Effector memory CD4-positive, alpha-beta T cell (primary cell): ENCODE results near the gene SEMA3D.

ENCODE experiments used
- DNase-seq, 3 donors: peaks; one replicate each; pipeline ENCODE4 v3.0.0-alpha.2; 2020
- H3K27ac ChIP-seq: 2 replicates; pipeline ENCODE4 v1.7.0; 2013; ENCODE audit warnings: mild to moderate bottlenecking, low read length, moderate library complexity; ENCODE audit not compliant: insufficient read depth, poor library complexity, severe bottlenecking
- H3K27me3 ChIP-seq: replicated peaks from 2 replicates; pipeline ENCODE4 v1.7.0; 2013; ENCODE audit warnings: mild to moderate bottlenecking, low read length; ENCODE audit not compliant: insufficient read depth, control insufficient read depth, poor library complexity, severe bottlenecking
- H3K36me3 ChIP-seq: 2 replicates; pipeline ENCODE4 v1.7.0; 2013; ENCODE audit warnings: mild to moderate bottlenecking, low read length, moderate library complexity; ENCODE audit not compliant: control insufficient read depth, insufficient read depth
- H3K4me1 ChIP-seq: 2 replicates; pipeline ENCODE4 v1.7.0; 2013; ENCODE audit warnings: low read length, mild to moderate bottlenecking; ENCODE audit not compliant: control insufficient read depth, insufficient read depth, poor library complexity, severe bottlenecking
- H3K4me3 ChIP-seq: 2 replicates; pipeline ENCODE4 v1.7.0; 2013; ENCODE audit warnings: low read length, low read depth, mild to moderate bottlenecking; ENCODE audit not compliant: insufficient read depth, poor library complexity, severe bottlenecking
- H3K9me3 ChIP-seq: 2 replicates; pipeline ENCODE4 v1.7.0; 2013; ENCODE audit warnings: mild to moderate bottlenecking, low read length, moderate library complexity; ENCODE audit not compliant: control insufficient read depth

SEMA3D gene

DNA sequence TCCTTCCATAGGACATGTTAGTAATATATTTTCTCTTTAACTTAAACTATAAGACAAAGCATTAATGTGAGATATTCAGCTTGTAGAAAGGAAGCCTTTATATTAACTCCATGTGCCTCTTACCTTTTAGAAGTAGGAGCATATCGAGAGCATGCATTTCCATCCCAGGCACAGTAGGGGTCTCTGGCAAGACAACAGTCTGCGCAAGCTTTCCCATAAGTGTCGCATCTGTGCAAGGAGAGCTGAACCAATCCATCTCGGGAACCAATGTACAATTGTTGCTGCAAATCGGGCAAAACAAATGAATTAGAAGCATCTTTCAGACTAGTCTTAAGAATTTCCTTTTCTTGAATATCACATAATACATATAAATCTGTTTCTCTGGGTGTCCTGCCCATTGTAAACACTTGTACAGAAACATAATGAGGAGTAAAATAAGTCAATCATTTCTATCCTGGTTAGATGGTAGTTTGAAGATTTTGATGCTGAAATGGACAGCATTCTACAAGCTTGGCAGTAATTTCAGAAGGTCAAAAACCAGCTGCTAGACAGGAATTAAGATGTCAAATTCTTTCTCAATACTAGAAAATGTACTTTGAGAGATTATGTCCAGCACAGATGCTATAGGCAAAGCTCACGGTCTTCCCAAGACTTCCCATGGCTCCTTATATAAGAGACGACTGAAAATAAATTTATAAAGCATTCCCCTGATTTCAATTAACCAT lies 171.8 kb downstream of the SEMA3D start:
- Histone ChIP-seq H3K27me3 (no peaks in the 10 kb centered on the region), H3K27ac (no peak overlapping the region), H3K4me1 (no peaks in the 10 kb centered on the region), H3K4me3 (no peak overlapping the region), H3K36me3 (no peaks in the 10 kb centered on the region), H3K9me3 (no peaks in the 10 kb centered on the region)
- no peak for DNase-seq

DNA sequence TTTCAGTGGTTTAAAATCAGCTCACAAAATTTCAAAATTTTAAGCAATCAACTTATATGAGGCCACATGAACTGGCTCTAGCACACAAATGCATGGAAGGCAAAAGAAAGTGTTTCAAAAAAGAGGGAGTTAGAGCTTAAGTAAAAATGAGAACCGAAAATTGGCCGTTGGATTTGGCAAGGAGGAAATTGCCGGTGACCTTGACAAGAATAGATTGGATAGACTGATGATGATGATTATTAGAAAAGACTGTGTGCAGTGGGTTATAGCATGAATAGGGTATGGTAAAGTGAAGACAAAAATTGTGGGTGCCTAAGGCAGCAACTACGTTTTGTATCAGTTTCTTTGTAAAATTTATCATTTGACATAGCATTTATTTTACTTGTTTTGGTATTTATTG lies 175.7 kb downstream of the SEMA3D start:
- DNase-seq: no peak
- Histone ChIP-seq H3K27ac (no peak overlapping the region), H3K27me3 (no peaks in the 10 kb centered on the region), H3K9me3 (no peaks in the 10 kb centered on the region), H3K4me3 (no peak overlapping the region), H3K36me3 (no peaks in the 10 kb centered on the region), H3K4me1 (no peaks in the 10 kb centered on the region)

DNA sequence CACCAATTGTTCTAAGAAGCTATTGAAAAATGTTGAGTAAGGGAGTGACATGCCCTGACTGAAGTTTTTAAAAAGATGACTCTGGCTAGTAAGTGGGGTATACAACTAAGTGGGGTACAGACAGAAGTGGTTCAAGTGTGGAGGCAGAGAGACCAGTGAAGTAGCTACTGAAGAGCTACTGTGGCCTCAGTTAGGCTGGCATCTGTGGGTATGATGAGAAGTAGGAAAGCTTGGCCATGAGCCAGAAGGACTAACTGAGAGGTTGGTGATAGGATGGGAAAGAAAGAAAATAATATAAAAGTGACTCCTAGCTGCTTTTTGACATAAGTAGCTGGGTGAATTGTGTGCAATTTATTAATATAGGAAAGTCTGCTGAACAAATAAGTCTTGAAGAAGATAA lies 176.6 kb downstream of the SEMA3D start:
- H3K9me3 ChIP-seq: no peaks in the 10 kb centered on the region
- no peaks in the 10 kb centered on the region for H3K27me3 ChIP-seq
- DNase-seq: no peak
- H3K36me3 ChIP-seq: no peaks in the 10 kb centered on the region
- H3K4me1 ChIP-seq: no peaks in the 10 kb centered on the region
- no peak overlapping the region for H3K27ac ChIP-seq
- H3K4me3 ChIP-seq: no peak overlapping the region

DNA sequence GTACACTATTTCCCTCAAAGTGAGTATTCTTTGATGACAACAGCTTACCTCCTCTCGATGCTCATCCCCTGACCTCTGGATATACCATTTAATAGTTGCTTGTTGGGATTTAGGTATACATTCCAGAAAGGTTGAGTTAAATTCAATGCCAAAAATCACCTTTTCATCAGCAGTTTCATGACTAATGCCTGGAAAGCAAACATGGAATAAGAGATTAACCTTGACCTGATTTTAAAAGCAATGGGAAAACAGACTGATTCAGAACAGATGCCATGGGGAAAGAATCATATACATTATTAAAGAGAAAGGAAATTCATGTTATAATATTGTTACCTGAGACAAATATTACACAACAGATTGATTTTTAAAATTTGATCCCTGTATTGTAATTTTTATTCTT lies 180.1 kb downstream of the SEMA3D start:
- Histone ChIP-seq H3K27me3 (no peaks in the 10 kb centered on the region), H3K4me3 (no peak overlapping the region), H3K27ac (no peak overlapping the region), H3K9me3 (no peaks in the 10 kb centered on the region), H3K36me3 (no peaks in the 10 kb centered on the region), H3K4me1 (no peaks in the 10 kb centered on the region)
- no peak for DNase-seq

DNA sequence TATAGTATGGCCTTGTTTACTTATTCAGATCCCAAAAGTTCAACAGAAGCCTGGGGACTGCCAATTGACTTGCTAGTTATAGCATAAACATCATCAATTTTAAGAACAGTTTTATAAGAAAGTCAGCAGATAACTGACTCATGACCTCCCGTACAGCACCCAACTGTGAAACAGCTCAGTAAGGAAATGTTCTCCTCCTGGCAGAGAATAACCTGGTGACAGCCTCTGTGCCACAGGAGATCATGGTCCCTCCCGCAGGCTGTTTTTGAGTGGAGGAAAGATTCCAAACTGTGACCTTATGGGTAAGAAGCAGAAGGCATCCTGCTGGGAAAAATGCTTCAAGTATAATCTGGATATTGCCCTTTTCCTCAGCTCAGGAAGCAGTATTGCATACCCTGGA lies 182.5 kb downstream of the SEMA3D start:
- Histone ChIP-seq H3K4me3 (no peak overlapping the region), H3K27me3 (no peaks in the 10 kb centered on the region), H3K27ac (no peak overlapping the region), H3K4me1 (no peaks in the 10 kb centered on the region), H3K9me3 (no peaks in the 10 kb centered on the region), H3K36me3 (no peaks in the 10 kb centered on the region)
- no peak for DNase-seq

DNA sequence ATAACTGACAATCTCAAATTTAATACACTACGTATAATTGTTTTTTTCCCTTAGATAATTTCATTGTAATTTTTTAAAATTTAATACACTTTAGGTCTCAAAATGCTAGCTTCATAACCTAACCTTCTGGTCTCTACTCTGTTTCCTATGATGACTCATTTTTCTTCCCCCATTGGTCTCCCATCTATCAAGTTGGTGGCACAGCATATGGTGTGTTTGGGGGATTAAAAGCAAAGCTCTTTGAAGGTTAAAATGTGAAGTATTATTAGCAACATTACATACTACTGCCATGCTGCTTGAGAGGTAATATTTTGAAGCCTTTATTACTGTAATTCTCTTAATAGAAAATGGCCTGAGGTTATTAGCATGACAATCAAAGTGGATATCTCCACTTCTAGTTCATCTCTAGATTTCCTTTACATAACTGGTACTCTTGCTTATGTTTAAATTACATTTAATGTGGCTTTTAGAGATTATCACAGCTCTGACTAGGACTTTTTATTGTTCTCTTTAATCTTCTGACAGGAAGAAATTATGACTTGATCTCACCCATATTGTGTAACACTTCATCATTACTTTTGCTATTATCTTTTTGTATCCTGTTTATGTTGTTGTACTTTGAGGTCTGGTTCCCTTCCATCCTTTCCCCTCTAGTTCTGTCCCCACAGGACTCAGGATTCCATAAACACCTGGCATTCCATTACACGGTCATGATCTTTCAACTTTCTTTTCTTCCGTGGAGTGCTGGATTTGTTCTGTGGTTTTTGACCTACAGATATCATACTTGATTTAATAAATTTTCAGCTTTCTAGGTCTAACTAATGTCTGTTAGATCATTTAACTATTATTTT lies 185.1 kb downstream of the SEMA3D start:
- Histone ChIP-seq H3K4me1 (no peaks in the 10 kb centered on the region), H3K36me3 (no peaks in the 10 kb centered on the region), H3K9me3 (no peaks in the 10 kb centered on the region), H3K27me3 (no peaks in the 10 kb centered on the region), H3K4me3 (no peak overlapping the region), H3K27ac (no peak overlapping the region)
- DNase-seq: no peak

DNA sequence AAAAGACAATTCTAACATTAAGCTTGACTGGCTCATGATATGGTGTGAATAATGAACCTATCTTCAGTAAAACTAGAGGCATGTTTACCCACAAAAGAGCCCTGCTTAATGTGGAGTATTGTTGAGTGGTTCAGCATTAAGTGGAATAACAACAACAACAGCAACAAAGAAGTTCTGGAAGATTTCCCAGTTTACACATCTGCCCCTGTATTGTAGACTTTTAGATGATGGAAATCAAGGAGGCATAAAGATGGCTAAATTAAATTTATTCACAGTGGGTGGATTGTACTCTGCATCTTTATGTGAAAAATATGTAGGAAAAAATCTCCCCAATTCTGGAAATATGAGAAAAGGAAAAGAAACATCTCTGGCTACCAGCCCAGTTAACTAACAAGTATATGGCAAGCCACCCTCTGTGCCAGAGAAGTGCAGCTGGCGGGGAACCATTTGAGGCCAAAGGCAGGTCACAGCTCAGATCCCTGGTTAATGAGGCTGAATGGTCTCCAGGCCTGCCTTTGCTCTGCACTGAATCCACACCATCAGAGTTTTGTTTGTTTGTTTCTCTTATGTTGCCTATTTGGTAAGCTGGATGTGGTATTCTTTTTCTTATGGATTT lies 186.0 kb downstream of the SEMA3D start:
- H3K36me3 ChIP-seq: no peaks in the 10 kb centered on the region

DNA sequence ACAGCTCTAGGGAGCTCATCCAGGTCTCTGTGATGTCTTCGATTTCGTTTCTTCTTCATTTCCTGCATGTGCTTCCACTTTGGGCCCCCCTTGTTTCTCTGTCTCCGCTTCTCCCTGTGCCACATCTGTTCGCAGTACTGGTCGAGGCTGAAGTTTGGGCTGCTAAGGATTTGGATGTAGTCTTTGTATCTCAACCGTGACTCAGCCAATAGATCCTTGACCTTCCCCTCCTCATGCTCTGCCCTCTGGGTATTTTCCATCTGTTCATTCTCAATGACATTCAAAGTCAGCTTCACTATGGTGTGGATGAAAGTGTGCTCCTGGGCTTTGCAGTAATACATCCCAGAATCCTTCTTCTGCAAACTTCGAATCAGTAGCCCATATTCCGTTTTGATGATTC lies 187.4 kb downstream of the SEMA3D start:
- Histone ChIP-seq H3K27ac (no peak overlapping the region), H3K36me3 (no peaks in the 10 kb centered on the region), H3K4me3 (no peak overlapping the region), H3K27me3 (no peaks in the 10 kb centered on the region), H3K4me1 (no peaks in the 10 kb centered on the region), H3K9me3 (no peaks in the 10 kb centered on the region)
- DNase-seq: no peak

More for the DNA sequence above, 186.0 kb downstream of the SEMA3D start:
- no peak for DNase-seq
- H3K27ac ChIP-seq: no peak overlapping the region
- no peaks in the 10 kb centered on the region for H3K4me1 ChIP-seq
- H3K9me3 ChIP-seq: no peaks in the 10 kb centered on the region
- H3K4me3 ChIP-seq: no peak overlapping the region
- no peaks in the 10 kb centered on the region for H3K27me3 ChIP-seq

DNA sequence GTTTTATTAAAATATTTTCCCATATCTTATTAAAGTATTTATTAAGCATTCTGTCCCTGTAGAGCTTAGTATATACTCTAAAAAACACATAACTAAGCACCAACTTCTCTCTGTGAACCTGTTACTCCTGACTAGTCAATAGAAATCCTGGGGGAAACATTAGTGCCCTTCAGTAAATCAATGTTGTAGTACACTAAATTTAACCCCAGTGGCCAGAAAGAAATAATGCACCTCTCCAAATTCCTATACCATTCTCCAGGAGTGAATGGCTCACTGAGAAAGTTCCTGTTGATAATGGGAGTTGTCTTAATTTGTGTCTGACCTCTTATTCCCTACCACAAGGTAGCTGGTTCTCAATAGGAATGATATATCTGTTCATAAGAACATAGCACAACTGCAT lies 188.2 kb downstream of the SEMA3D start:
- Histone ChIP-seq H3K27me3 (no peaks in the 10 kb centered on the region), H3K36me3 (no peaks in the 10 kb centered on the region), H3K4me1 (no peaks in the 10 kb centered on the region), H3K9me3 (no peaks in the 10 kb centered on the region), H3K4me3 (no peak overlapping the region), H3K27ac (no peak overlapping the region)
- DNase-seq: no peak

DNA sequence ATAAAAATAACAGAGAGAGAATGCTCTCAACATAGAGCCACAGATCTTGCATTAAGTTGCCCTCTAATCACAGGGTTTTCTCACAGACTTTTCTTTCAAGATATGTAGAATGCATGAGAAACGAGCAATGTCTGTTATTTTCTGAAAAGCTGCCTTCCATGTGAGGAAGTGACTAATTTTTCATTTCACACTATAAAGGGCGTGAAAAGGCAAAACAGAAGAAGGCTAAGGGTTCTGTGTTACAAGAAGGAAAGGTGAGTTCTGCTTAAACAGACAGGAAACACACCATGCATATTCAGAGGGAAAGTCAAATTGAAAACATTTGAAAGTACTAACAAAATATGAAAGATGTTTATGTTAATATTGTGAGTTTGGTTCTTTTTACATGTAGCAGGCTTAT lies 189.2 kb downstream of the SEMA3D start:
- Histone ChIP-seq H3K4me1 (no peaks in the 10 kb centered on the region), H3K9me3 (no peaks in the 10 kb centered on the region), H3K36me3 (no peaks in the 10 kb centered on the region), H3K27ac (no peak overlapping the region), H3K27me3 (no peaks in the 10 kb centered on the region), H3K4me3 (no peak overlapping the region)
- no peak for DNase-seq
